GM12872 (cell line): ENCODE data around the gene IKZF4.
A peak's percentile ranks its signal among the peaks of the same experiment; 100 is the strongest.

Experiments used
- CTCF ChIP-seq: IDR thresholded peaks from 3 replicates; pipeline ENCODE4 v1.5.1; 2011; ENCODE audit warnings: low read depth, mild to moderate bottlenecking, low read length, moderate library complexity; ENCODE audit not compliant: insufficient read depth

IKZF4 gene

GRCh38 chr12:56062996-56063395 lies 42.2 kb downstream of the IKZF4 start:
- TF ChIP-seq CTCF, result no peak

DNA sequence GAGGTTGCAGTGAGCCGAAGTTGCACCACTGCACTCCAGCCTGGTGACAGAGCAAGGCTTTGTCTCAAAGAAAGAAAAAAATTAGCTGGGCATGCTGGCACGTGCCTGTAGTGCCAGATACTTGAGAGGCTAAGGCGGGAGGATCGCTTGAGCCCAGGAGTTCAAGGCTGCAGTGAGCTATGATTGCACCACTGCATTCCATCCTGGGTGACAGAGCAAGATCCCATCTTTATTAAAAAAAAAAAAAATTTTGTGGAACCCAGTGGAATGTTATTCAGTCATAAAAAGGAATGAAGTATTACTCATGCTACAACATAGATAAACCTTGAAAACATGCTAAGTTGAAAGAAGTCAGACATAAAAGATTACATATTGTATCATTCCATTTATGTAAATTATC lies 50.8 kb downstream of the IKZF4 start:
- TF ChIP-seq CTCF, result no peak

DNA sequence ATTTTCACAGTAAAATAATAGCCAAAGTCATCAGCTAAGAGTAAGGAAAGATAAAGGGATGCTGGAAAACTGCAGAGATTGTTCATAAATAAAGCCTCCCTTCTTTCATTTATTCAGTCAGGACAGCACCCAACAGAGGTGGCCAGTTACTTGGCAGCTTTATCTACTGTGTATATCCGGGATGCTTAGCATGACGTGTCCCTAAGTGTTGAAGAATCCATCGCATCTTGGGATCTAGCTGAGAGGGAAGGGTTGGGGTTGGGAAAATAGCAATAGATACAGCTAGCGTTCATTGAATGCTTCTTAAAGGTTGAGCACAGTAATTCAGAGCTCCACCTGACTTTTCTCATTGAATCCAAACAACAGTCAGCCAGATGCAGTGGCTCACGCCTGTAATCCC lies 53.6 kb downstream of the IKZF4 start:
- TF ChIP-seq CTCF, result no peak

- TF ChIP-seq CTCF, result no peak
Measured at GRCh38 chr12:56078427-56078826, 57.6 kb downstream of the IKZF4 start.

DNA sequence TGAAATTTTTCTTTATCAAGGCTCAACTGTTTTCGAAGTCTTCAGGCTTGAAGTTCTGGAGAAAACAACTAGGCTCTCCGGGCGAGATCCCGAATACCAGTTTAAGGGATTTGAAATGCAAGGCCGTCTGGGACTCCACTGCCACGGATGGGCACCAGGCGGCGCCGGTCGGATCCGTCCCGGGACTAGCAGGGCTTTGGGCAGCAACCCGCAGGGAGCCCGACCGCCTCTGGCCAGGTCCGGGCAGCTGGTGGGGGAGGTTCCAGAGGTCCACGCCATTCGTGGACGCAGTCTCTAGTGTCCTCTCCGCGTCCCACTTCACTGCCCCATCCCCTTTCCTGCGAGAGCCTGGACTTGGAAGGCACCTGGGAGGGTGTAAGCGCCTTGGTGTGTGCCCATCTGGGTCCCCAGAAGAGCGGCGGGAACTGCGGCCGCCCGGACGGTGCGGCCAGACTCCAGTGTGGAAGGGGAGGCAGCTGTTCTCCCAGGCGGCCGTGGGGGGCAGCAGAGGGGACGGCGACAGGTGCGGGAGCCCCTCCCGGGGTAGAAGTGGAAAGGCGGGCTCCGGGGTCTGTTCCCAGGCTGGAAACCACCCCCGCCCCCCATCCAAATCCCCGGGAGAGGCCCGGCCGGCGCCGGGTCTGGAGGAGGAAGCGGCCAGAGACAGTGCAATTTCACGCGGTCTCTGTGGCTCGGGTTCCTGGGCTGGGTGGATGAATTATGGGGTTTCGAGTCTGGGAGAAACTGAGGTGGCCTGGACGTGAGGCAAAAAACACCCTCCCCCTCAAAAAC lies 58.3 kb downstream of the IKZF4 start:
- TF ChIP-seq CTCF, result peak; percentile 59

GRCh38 chr12:56079723-56080555 lies 59.1 kb downstream of the IKZF4 start, which contains the start of gene ERBB3:
Gene ERBB3, plus strand, starts transcription at chr12:56080165. Its CDS starts 136 bp downstream, at chr12:56080301.
- no peak for TF ChIP-seq CTCF

GRCh38 chr12:56080556-56081138 lies 59.8 kb downstream of the IKZF4 start:
- no peak for TF ChIP-seq CTCF
